GM23338 (cell line): Measurements from ENCODE around the gene IER3IP1. TPM values are rescaled to one million over a fixed set of nuclear protein-coding genes. Genes with fewer than 3 reads are reported as not detected.

Experiments used
- ATAC-seq: fragments of 200-7000 bp; cut with Tn5 transposase; 3 replicates; pipeline ENCODE4 v1.9.1; 2020
- DNase-seq: peaks from one replicate; pipeline ENCODE4 v3.0.0-alpha.2; 2015; ENCODE audit warnings: low spot score
- H2AFZ ChIP-seq: fragments of 200-600 bp; sonication (generic); 2 replicates; pipeline ENCODE4 v1.8.0; 2016; ENCODE audit warnings: antibody characterized with exemption, mild to moderate bottlenecking, moderate library complexity
- H3F3A ChIP-seq: fragments of 200-600 bp; sonication (generic); replicated peaks from 2 replicates; pipeline ENCODE4 v1.8.0; 2017; ENCODE audit warnings: antibody characterized with exemption, mixed run types, low read depth
- H3K27ac ChIP-seq: fragments of 200-600 bp; sonication (generic); 2 replicates; pipeline ENCODE4 v1.6.1; 2016; ENCODE audit warnings: low read depth
- H3K27me3 ChIP-seq: fragments of 200-600 bp; sonication (generic); 2 replicates; pipeline ENCODE4 v1.8.0; 2016; ENCODE audit warnings: mild to moderate bottlenecking, mixed run types, moderate library complexity; ENCODE audit not compliant: insufficient read depth
- H3K36me3 ChIP-seq: fragments of 200-600 bp; sonication (generic); 2 replicates; pipeline ENCODE4 v1.8.0; 2016; ENCODE audit warnings: mild to moderate bottlenecking; ENCODE audit not compliant: insufficient read depth
- H3K4me1 ChIP-seq: fragments of 200-600 bp; sonication (generic); 2 replicates; pipeline ENCODE4 v1.8.0; 2016; ENCODE audit warnings: mild to moderate bottlenecking, moderate library complexity; ENCODE audit not compliant: insufficient read depth
- H3K4me2 ChIP-seq: fragments of 200-600 bp; sonication (generic); 2 replicates; pipeline ENCODE4 v1.7.1; 2017; ENCODE audit warnings: mixed run types
- H3K4me3 ChIP-seq: fragments of 200-600 bp; sonication (generic); 2 replicates; pipeline ENCODE4 v1.6.1; 2016; ENCODE audit warnings: mixed run types
- H3K79me2 ChIP-seq: fragments of 200-600 bp; sonication (generic); replicated peaks from 2 replicates; pipeline ENCODE4 v1.8.0; 2017; ENCODE audit warnings: mild to moderate bottlenecking; ENCODE audit not compliant: insufficient read depth
- H3K9me2 ChIP-seq: fragments of 200-600 bp; sonication (generic); 2 replicates; pipeline ENCODE4 v1.8.0; 2017; ENCODE audit not compliant: insufficient read depth
- H4K20me1 ChIP-seq: fragments of 200-600 bp; sonication (generic); replicated peaks from 2 replicates; pipeline ENCODE4 v1.8.0; 2017; ENCODE audit warnings: mild to moderate bottlenecking; ENCODE audit not compliant: insufficient read depth
- H3K27ac Mint-ChIP-seq: 2 replicates; pipeline ENCODE4 v1.8.0; 2020; ENCODE audit warnings: inconsistent platforms, mild to moderate bottlenecking, moderate library complexity, mixed read lengths
- H3K27me3 Mint-ChIP-seq: 3 replicates; pipeline ENCODE4 v1.8.0; 2022; ENCODE audit warnings: low read depth, mild to moderate bottlenecking, moderate library complexity, mixed read lengths, inconsistent platforms; ENCODE audit not compliant: insufficient read depth, poor library complexity
- H3K36me3 Mint-ChIP-seq: 3 replicates; pipeline ENCODE4 v1.8.0; 2021; ENCODE audit warnings: low read depth, mild to moderate bottlenecking, inconsistent platforms, moderate library complexity, mixed read lengths
- H3K4me1 Mint-ChIP-seq: 3 replicates; pipeline ENCODE4 v1.8.0; 2020; ENCODE audit warnings: mild to moderate bottlenecking, inconsistent platforms, mixed read lengths
- H3K4me3 Mint-ChIP-seq: 3 replicates; pipeline ENCODE4 v1.8.0; 2021; ENCODE audit warnings: moderate library complexity, mild to moderate bottlenecking, inconsistent platforms, mixed read lengths
- H3K9me3 Mint-ChIP-seq: 3 replicates; pipeline ENCODE4 v1.8.0; 2020; ENCODE audit warnings: moderate library complexity, mild to moderate bottlenecking, inconsistent platforms, mixed read lengths
- CREB1 ChIP-seq: fragments of 250-450 bp; sonication (Bioruptor Pico); IDR thresholded peaks from 2 replicates; pipeline ENCODE4 v1.5.0; 2020; ENCODE audit warnings: low read depth, mild to moderate bottlenecking, moderate library complexity
- CTCF ChIP-seq, 2 experiments: fragments of 200-600 bp in 1 of 2; sonication (generic) in 1 of 2; conservative IDR thresholded peaks; 2 replicates each; pipeline versions ENCODE4 v1.5.1 to v1.6.1; 2016 to 2017; ENCODE audit warnings: antibody characterized with exemption in 2 of 2, low read depth in 2 of 2, mild to moderate bottlenecking in 2 of 2, moderate library complexity in 1 of 2
- ETS1 ChIP-seq: IDR thresholded peaks from 2 replicates; pipeline ENCODE4 v1.6.1; 2016; ENCODE audit warnings: antibody characterized with exemption
- EZH2 ChIP-seq: fragments of 200-600 bp; sonication (generic); IDR thresholded peaks from one replicate; pipeline ENCODE4 v1.8.0; 2017; ENCODE audit warnings: antibody characterized with exemption, mild to moderate bottlenecking, low read depth; ENCODE audit not compliant: unreplicated experiment
- EZH2phosphoT487 ChIP-seq: fragments of 200-600 bp; sonication (generic); IDR thresholded peaks from one replicate; pipeline ENCODE4 v1.8.1; 2018; ENCODE audit warnings: antibody characterized with exemption; ENCODE audit not compliant: unreplicated experiment
- POLR2AphosphoS5 ChIP-seq: IDR thresholded peaks from 2 replicates; pipeline ENCODE4 v1.6.1; 2016; ENCODE audit warnings: antibody characterized with exemption, low read depth
- ZNF114 ChIP-seq: fragments of 250-450 bp; sonication (Bioruptor Pico); IDR thresholded peaks from 2 replicates; pipeline ENCODE4 v1.5.0; 2020; ENCODE audit warnings: mild to moderate bottlenecking, moderate library complexity
- ZNF462 ChIP-seq: fragments of 250-450 bp; sonication (Bioruptor Pico); IDR thresholded peaks from 2 replicates; pipeline ENCODE4 v1.5.0; 2020; ENCODE audit warnings: mild to moderate bottlenecking, moderate library complexity
- polyA plus RNA-seq: library from polyadenylated mRNA; unstranded; fragments of >200 nt; fragmentation: Nextera tagmentation; extraction: Ambion mirVana; gene quantifications from 2 replicates; pipeline ENCODE4 v1.2.1, GENCODE V29; 2016
- total RNA-seq: library from RNA; depleted of rRNA; stranded (reverse); fragments of >200 nt; shearing (Covaris generic); gene quantifications from 2 replicates; pipeline ENCODE4 v1.2.3, GENCODE V29; 2014

Gene IER3IP1
- total and polyA plus RNA-seq, 2 experiments from 2014 or later, result 12.2 to 24.0 TPM

- no peak for TF ChIP-seq ZNF462 (CRISPR knock-in tag)
Observed at GRCh38 chr18:47175283-47175897, 774 bp downstream of the IER3IP1 start (continued).

- Histone ChIP-seq H2AFZ (no peak overlapping the region), H3K27me3 (no peaks in the 10 kb centered on the region), H3K4me1 (peaks cover 12% of the 10 kb centered on the region), H3K4me3 (peak overlapping the region; percentile 96), H4K20me1 (peaks cover 25% of the 10 kb centered on the region), H3K9me2 (no peaks in the 10 kb centered on the region), H3K4me2 (peak overlapping the region; percentile 80), H3K79me2 (peaks cover 44% of the 10 kb centered on the region), H3F3A (no peaks in the 10 kb centered on the region), H3K36me3 (no peaks in the 10 kb centered on the region), H3K27ac (no peak overlapping the region)
- peak; percentile 7; the same call in 2 of the 3 replicates for ATAC-seq
- H3K36me3 Mint-ChIP-seq, result no peaks in the 10 kb centered on the region
- H3K9me3 Mint-ChIP-seq, result no peaks in the 10 kb centered on the region
- peak; percentile 19 for DNase-seq
- H3K4me1 Mint-ChIP-seq, result no peaks in the 10 kb centered on the region; the same call in 2 of the 3 replicates
- peaks cover 5% of the 10 kb centered on the region for H3K27me3 Mint-ChIP-seq
- no peak overlapping the region for H3K4me3 Mint-ChIP-seq
- no peak overlapping the region for H3K27ac Mint-ChIP-seq
- TF ChIP-seq CREB1 (CRISPR knock-in tag), result no peak
- TF ChIP-seq ZNF114 (CRISPR knock-in tag), result no peak
- TF ChIP-seq POLR2AphosphoS5, result no peak
- no peak for TF ChIP-seq EZH2
- TF ChIP-seq ETS1, result no peak
- TF ChIP-seq CTCF (conservative IDR thresholded peaks at IDR 0.05; ENCODE audit: low read depth in 2 of 2), result no peak
- no peak for TF ChIP-seq EZH2phosphoT487
Observed at GRCh38 chr18:47174545-47175116, 1.5 kb downstream of the IER3IP1 start.
